Smooth muscle cell (in vitro differentiated cells): ENCODE results near the gene ABCA5. TPM values are rescaled to one million over a fixed set of nuclear protein-coding genes. Genes with fewer than 3 reads are reported as not detected.
A peak's percentile ranks its signal among the peaks of the same experiment; 100 is the strongest.

Source experiments
- DNase-seq: peaks from one replicate; lab custom pipeline; 2025; ENCODE audit not compliant: unreplicated experiment; lab: John Stamatoyannopoulos, UW
- H2AFZ ChIP-seq: fragments of 200-600 bp; sonication (generic); 2 replicates; pipeline ENCODE4 v1.6.0; 2016; ENCODE audit warnings: antibody characterized with exemption, low read depth, mild to moderate bottlenecking
- H3F3A ChIP-seq: fragments of 200-600 bp; sonication (generic); 2 replicates; pipeline ENCODE4 v1.6.0; 2017; ENCODE audit warnings: antibody characterized with exemption, low read depth
- H3K27ac ChIP-seq: fragments of 200-600 bp; sonication (generic); 2 replicates; pipeline ENCODE4 v1.5.1; 2016; ENCODE audit warnings: low read depth, mild to moderate bottlenecking
- H3K27me3 ChIP-seq: fragments of 200-600 bp; sonication (generic); 2 replicates; pipeline ENCODE4 v1.6.1; 2016; ENCODE audit warnings: low read depth, mild to moderate bottlenecking
- H3K36me3 ChIP-seq: fragments of 200-600 bp; sonication (generic); 2 replicates; pipeline ENCODE4 v1.5.1; 2016; ENCODE audit warnings: low read depth
- H3K4me1 ChIP-seq: fragments of 200-600 bp; sonication (generic); 2 replicates; pipeline ENCODE4 v1.5.1; 2016; ENCODE audit warnings: low read depth
- H3K4me2 ChIP-seq: fragments of 200-600 bp; sonication (generic); 2 replicates; pipeline ENCODE4 v1.6.0; 2016; ENCODE audit warnings: mild to moderate bottlenecking
- H3K4me3 ChIP-seq: fragments of 200-600 bp; sonication (generic); 2 replicates; pipeline ENCODE4 v1.5.1; 2016; ENCODE audit warnings: mild to moderate bottlenecking
- H3K79me2 ChIP-seq: fragments of 200-600 bp; sonication (generic); 2 replicates; pipeline ENCODE4 v1.6.0; 2016; ENCODE audit warnings: low read depth, mild to moderate bottlenecking
- H3K9ac ChIP-seq: fragments of 200-600 bp; sonication (generic); 2 replicates; pipeline ENCODE4 v1.6.0; 2016; ENCODE audit warnings: low read depth
- H3K9me3 ChIP-seq: fragments of 200-600 bp; sonication (generic); replicated peaks from 2 replicates; pipeline ENCODE4 v1.5.1; 2016; ENCODE audit warnings: low read depth
- H4K20me1 ChIP-seq: fragments of 200-600 bp; sonication (generic); 2 replicates; pipeline ENCODE4 v1.6.0; 2016; ENCODE audit warnings: low read depth
- CTCF ChIP-seq: fragments of 200-600 bp; sonication (generic); IDR thresholded peaks from 2 replicates; pipeline ENCODE4 v1.5.1; 2017; ENCODE audit warnings: borderline replicate concordance, mild to moderate bottlenecking, antibody characterized with exemption; ENCODE audit not compliant: insufficient read depth, poor library complexity, severe bottlenecking
- WGBS: methylation state at CpG from one replicate; pipeline ENCODE4 v1.1.7; 2016; ENCODE audit warnings: low lambda C conversion rate; 5-methylcytosine and 5-hydroxymethylcytosine counted together
- polyA plus RNA-seq: library from polyadenylated mRNA; unstranded; fragments of >200 nt; fragmentation: Nextera tagmentation; extraction: Ambion mirVana; gene quantifications from 2 replicates; pipeline ENCODE4 v1.2.1, GENCODE V29; 2016
- total RNA-seq: library from RNA; depleted of rRNA; stranded (reverse); fragments of >200 nt; gene quantifications from 2 replicates; pipeline ENCODE4 v1.2.3, GENCODE V29; 2014

Gene ABCA5
- total and polyA plus RNA-seq, 2 experiments from 2014 or later = 2.2 to 11.3 TPM

GRCh38 chr17:69250641-69251040 is 76.3 kb downstream of the ABCA5 start:
- H3K9me3 ChIP-seq = no peaks in the 10 kb centered on the region
- H4K20me1 ChIP-seq = no peaks in the 10 kb centered on the region
- H3K79me2 ChIP-seq = no peaks in the 10 kb centered on the region
- H3F3A ChIP-seq = no peaks in the 10 kb centered on the region
- no peak overlapping the region for H2AFZ ChIP-seq
- H3K9ac ChIP-seq = no peak overlapping the region
- no peak overlapping the region for H3K4me2 ChIP-seq
- no peak overlapping the region for H3K27ac ChIP-seq
- H3K27me3 ChIP-seq = no peaks in the 10 kb centered on the region
- DNase-seq = no peak
- H3K4me1 ChIP-seq = no peaks in the 10 kb centered on the region
- WGBS = 90% methylated on average over 4 of the region's 4 CpGs
- H3K36me3 ChIP-seq = no peaks in the 10 kb centered on the region
- no peak overlapping the region for H3K4me3 ChIP-seq
- no peak for TF ChIP-seq CTCF

- 63% methylated on average over 4 of the region's 4 CpGs for WGBS
- Histone ChIP-seq H3K36me3 (no peaks in the 10 kb centered on the region), H2AFZ (no peak overlapping the region), H3K4me2 (no peak overlapping the region), H3K9me3 (no peaks in the 10 kb centered on the region), H3K27ac (no peak overlapping the region), H3K4me3 (no peak overlapping the region), H4K20me1 (no peaks in the 10 kb centered on the region), H3F3A (no peaks in the 10 kb centered on the region), H3K27me3 (no peaks in the 10 kb centered on the region), H3K79me2 (no peaks in the 10 kb centered on the region), H3K4me1 (no peaks in the 10 kb centered on the region), H3K9ac (no peak overlapping the region)
- DNase-seq = no peak
- TF ChIP-seq CTCF = peak; percentile 66
These were observed 80.1 kb downstream of the ABCA5 start for GRCh38 chr17:69246726-69247375.

GRCh38 chr17:69246202-69246601 is 80.7 kb downstream of the ABCA5 start:
- no peaks in the 10 kb centered on the region for H3K27me3 ChIP-seq
- no peak overlapping the region for H2AFZ ChIP-seq
- no peaks in the 10 kb centered on the region for H3K4me1 ChIP-seq
- H3K9me3 ChIP-seq = no peaks in the 10 kb centered on the region
- H3F3A ChIP-seq = no peaks in the 10 kb centered on the region
- no peaks in the 10 kb centered on the region for H4K20me1 ChIP-seq
- 61% methylated on average over 1 of the region's 1 CpG for WGBS
- no peaks in the 10 kb centered on the region for H3K36me3 ChIP-seq
- no peak for TF ChIP-seq CTCF
- H3K27ac ChIP-seq = no peak overlapping the region
- no peak overlapping the region for H3K4me3 ChIP-seq
- DNase-seq = no peak
- no peaks in the 10 kb centered on the region for H3K79me2 ChIP-seq
- no peak overlapping the region for H3K9ac ChIP-seq
- H3K4me2 ChIP-seq = no peak overlapping the region

GRCh38 chr17:69245617-69246016 is 81.3 kb downstream of the ABCA5 start:
- 87% methylated on average over 2 of the region's 2 CpGs for WGBS
- Histone ChIP-seq H3K79me2 (no peaks in the 10 kb centered on the region), H3K9ac (no peak overlapping the region), H3K27ac (no peak overlapping the region), H3K4me1 (no peaks in the 10 kb centered on the region), H3K9me3 (no peaks in the 10 kb centered on the region), H3K27me3 (no peaks in the 10 kb centered on the region), H2AFZ (no peak overlapping the region), H3K36me3 (no peaks in the 10 kb centered on the region), H4K20me1 (no peaks in the 10 kb centered on the region), H3K4me3 (no peak overlapping the region), H3F3A (no peaks in the 10 kb centered on the region), H3K4me2 (no peak overlapping the region)
- no peak for TF ChIP-seq CTCF
- DNase-seq = no peak
